Loucy (cell line): ENCODE measurements around the gene CERK.

Source experiments
- H2AFZ ChIP-seq: fragments of 200-600 bp; sonication (generic); 2 replicates; pipeline ENCODE4 v1.6.0; 2016; ENCODE audit warnings: antibody characterized with exemption, mild to moderate bottlenecking, low read length, moderate library complexity
- H3F3A ChIP-seq: fragments of 200-600 bp; 2 replicates; pipeline ENCODE4 v1.6.0; 2016; ENCODE audit warnings: antibody characterized with exemption, low read depth, mild to moderate bottlenecking
- H3K27me3 ChIP-seq: fragments of 200-600 bp; sonication (generic); 2 replicates; pipeline ENCODE4 v1.6.1; 2014; ENCODE audit warnings: low read length, mild to moderate bottlenecking; ENCODE audit not compliant: insufficient read depth, poor library complexity, severe bottlenecking
- H3K36me3 ChIP-seq: fragments of 200-600 bp; sonication (generic); 2 replicates; pipeline ENCODE4 v1.6.1; 2016; ENCODE audit warnings: low read length; ENCODE audit not compliant: insufficient read depth
- H3K4me1 ChIP-seq: fragments of 200-600 bp; sonication (generic); 2 replicates; pipeline ENCODE4 v1.5.1; 2014; ENCODE audit warnings: low read length, mild to moderate bottlenecking; ENCODE audit not compliant: insufficient read depth, poor library complexity, severe bottlenecking
- H3K4me2 ChIP-seq: fragments of 200-600 bp; sonication (generic); 2 replicates; pipeline ENCODE4 v1.6.0; 2014; ENCODE audit warnings: antibody characterized with exemption, low read length, low read depth, mild to moderate bottlenecking; ENCODE audit not compliant: poor library complexity, severe bottlenecking
- H3K4me3 ChIP-seq: fragments of 200-600 bp; sonication (generic); 2 replicates; pipeline ENCODE4 v1.5.1; 2014; ENCODE audit warnings: low read length, mild to moderate bottlenecking, mixed read lengths; ENCODE audit not compliant: poor library complexity, severe bottlenecking
- H3K79me2 ChIP-seq: fragments of 200-600 bp; sonication (generic); 2 replicates; pipeline ENCODE4 v1.6.1; 2014; ENCODE audit warnings: low read length; ENCODE audit not compliant: insufficient read depth
- H3K9ac ChIP-seq: fragments of 200-600 bp; sonication (generic); 2 replicates; pipeline ENCODE4 v1.6.0; 2014; ENCODE audit warnings: mild to moderate bottlenecking, low read depth, low read length, moderate library complexity; ENCODE audit not compliant: poor library complexity, severe bottlenecking
- H3K9me2 ChIP-seq: fragments of 200-600 bp; sonication (generic); replicated peaks from 2 replicates; pipeline ENCODE4 v1.6.1; 2016; ENCODE audit warnings: low read depth, low read length, mixed read lengths
- H3K9me3 ChIP-seq: fragments of 200-600 bp; sonication (generic); 2 replicates; pipeline ENCODE4 v1.6.1; 2014; ENCODE audit warnings: mild to moderate bottlenecking, antibody characterized with exemption, low read length, low read depth; ENCODE audit not compliant: insufficient read depth
- H4K20me1 ChIP-seq: fragments of 200-600 bp; sonication (generic); 2 replicates; pipeline ENCODE4 v1.6.0; 2014; ENCODE audit warnings: antibody characterized with exemption, low read length, mild to moderate bottlenecking; ENCODE audit not compliant: insufficient read depth, poor library complexity, severe bottlenecking
- CTCF ChIP-seq: fragments of 200-600 bp; sonication (generic); conservative IDR thresholded peaks from 2 replicates; pipeline ENCODE4 v1.5.1; 2014; ENCODE audit warnings: mild to moderate bottlenecking, antibody characterized with exemption, low read length
- EZH2phosphoT487 ChIP-seq: fragments of 200-600 bp; IDR thresholded peaks from 2 replicates; pipeline ENCODE4 v1.6.1; 2018; ENCODE audit warnings: antibody characterized with exemption, mild to moderate bottlenecking, moderate library complexity, borderline replicate concordance

The CERK gene

GRCh38 chr22:46754110-46754799 lies 16.2 kb upstream of the CERK start:
- Histone ChIP-seq H3K36me3 (no peaks in the 10 kb centered on the region), H3K9ac (no peak overlapping the region), H3K9me2 (no peaks in the 10 kb centered on the region), H3K27me3 (no peaks in the 10 kb centered on the region), H3F3A (no peaks in the 10 kb centered on the region), H3K79me2 (no peaks in the 10 kb centered on the region), H4K20me1 (no peaks in the 10 kb centered on the region), H3K4me2 (no peak overlapping the region), H3K4me1 (peaks cover 10% of the 10 kb centered on the region), H3K4me3 (no peak overlapping the region), H2AFZ (no peak overlapping the region), H3K9me3 (peaks cover 11% of the 10 kb centered on the region; the same call in 1 of the 2 replicates)
- no peak for TF ChIP-seq CTCF

- Histone ChIP-seq H3K9me2 (no peaks in the 10 kb centered on the region), H3K9ac (no peak overlapping the region), H3K9me3 (peaks cover 11% of the 10 kb centered on the region; the same call in 1 of the 2 replicates), H3K36me3 (no peaks in the 10 kb centered on the region), H3K79me2 (no peaks in the 10 kb centered on the region), H3F3A (no peaks in the 10 kb centered on the region), H4K20me1 (no peaks in the 10 kb centered on the region), H2AFZ (no peak overlapping the region), H3K4me1 (peaks cover 15% of the 10 kb centered on the region), H3K4me2 (no peak overlapping the region), H3K27me3 (no peaks in the 10 kb centered on the region), H3K4me3 (no peak overlapping the region)
- TF ChIP-seq CTCF (no peak), EZH2phosphoT487 (no peak)
Observed at GRCh38 chr22:46753761-46754109, 15.7 kb upstream of the CERK start.

- Histone ChIP-seq H3K9me3 (peaks cover 11% of the 10 kb centered on the region; the same call in 1 of the 2 replicates), H3K36me3 (no peaks in the 10 kb centered on the region), H3K4me1 (peaks cover 16% of the 10 kb centered on the region), H3K4me2 (no peak overlapping the region), H4K20me1 (no peaks in the 10 kb centered on the region), H3K9ac (no peak overlapping the region), H2AFZ (no peak overlapping the region), H3K79me2 (no peaks in the 10 kb centered on the region), H3K9me2 (no peaks in the 10 kb centered on the region), H3K27me3 (no peaks in the 10 kb centered on the region), H3F3A (no peaks in the 10 kb centered on the region), H3K4me3 (no peak overlapping the region)
- no peak for TF ChIP-seq EZH2phosphoT487
- no peak for TF ChIP-seq CTCF
Observed at GRCh38 chr22:46753360-46753759, 15.3 kb upstream of the CERK start.
